HPDE6-E6E7 (cell line): ENCODE measurements around the gene TBCEL.

Experiments used
- DNase-seq: peaks from one replicate; pipeline ENCODE4 v3.0.0; 2011; ENCODE audit warnings: missing footprints; ENCODE audit errors: extremely low spot score

TBCEL gene

DNA sequence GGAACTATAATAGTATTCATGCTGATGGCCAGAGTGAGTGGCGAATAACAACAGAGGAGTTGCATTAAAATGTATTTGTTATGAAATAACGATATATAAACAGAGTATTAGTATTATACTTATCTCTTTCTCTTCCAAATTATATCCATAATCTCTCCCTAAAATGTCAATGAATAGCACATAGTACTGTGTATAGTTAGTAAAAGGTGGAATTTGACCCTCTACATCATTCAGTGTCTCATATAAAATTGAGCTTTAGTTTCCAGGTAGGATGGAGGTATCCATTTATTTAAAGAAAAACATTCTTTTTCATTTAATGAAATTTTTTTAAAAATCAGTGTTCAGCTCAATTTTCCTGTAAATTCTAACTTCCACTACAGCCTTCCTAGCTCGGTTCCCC is 42.7 kb downstream of the TBCEL start:
- no peak for DNase-seq

GRCh38 chr11:121067026-121067425 is 43.1 kb downstream of the TBCEL start:
- DNase-seq, result no peak

DNA sequence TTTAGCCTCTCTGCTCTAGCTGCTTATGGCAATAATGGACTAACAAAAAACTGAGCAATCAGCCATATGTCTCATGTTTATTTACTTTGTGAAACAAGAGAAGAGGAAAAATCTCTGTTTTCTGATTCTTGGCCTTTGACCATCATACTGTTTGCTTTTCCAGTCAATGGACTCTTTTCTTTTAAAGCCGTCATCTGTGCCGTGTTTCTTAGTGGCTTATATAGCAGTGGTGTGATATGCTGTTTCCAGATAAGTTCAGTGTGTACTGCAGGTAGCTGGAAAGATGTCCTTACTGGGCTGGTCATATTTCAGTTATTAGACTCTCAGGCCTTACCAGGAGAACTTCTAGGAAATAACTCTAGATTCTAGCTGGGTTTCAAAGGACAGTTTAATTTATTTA is 43.6 kb downstream of the TBCEL start:
- no peak for DNase-seq

- DNase-seq, result no peak
These were observed 44.2 kb downstream of the TBCEL start for GRCh38 chr11:121067962-121068647.

DNA sequence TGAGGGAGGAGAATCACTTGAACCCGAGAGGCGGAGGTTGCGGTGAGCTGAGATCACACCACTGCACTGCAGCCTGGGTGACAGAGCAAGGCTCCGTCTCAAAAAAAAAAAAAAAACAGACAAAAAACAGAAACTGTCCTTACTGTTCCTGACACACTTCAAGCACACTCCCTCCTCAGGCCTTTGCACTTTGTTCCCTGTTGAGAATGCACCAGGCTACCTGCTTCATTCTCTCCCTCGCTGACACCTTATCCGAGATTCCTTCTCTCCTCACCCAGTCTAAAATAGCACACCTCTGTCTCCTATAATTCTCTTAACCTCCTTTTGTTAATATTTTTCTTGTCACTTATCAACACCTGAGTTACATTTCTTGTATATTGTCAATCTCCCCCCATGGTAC is 44.9 kb downstream of the TBCEL start:
- DNase-seq, result no peak

DNA sequence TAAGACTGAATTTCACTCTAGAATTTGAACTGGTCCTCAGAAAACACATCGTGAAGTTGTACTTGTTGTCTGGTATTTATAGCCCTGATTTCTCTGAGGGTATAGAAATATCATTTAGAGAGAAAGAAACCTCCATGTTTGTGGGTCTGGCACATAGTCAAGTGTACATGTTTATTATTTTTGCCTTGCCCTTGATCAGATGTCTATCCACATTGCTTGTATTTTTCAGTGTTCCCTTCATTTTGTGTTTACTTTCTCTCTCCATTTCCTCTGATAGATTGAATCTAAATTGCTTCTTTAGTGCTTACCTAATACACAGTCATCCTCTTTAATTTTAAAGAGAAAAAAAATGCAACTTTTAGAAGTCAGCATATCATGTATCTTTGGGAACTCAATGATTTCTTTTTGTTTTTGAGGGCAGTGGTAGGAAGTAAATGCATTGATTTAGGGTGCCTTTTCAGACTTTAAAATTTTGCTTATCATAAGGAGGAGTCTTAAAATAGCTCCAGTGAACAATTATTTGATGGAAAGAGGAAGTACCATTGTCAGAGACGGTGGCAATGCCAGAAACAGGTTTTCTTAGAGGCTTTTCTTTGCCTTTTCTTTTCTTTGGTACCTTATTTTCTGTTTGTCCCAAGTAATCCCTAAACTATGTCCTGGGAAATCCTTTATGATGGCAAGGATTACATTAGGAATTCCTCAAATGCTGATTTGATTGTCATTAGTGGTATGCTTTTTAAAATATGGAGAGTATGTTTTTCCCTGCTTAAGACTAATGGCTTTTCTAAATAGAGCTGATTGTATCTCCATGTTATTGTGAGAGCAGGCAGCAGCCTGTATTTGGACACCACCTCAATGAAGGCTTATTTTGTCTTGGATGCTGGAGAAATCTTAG is 47.3 kb downstream of the TBCEL start:
- no peak for DNase-seq

GRCh38 chr11:121071846-121072450 is 48.0 kb downstream of the TBCEL start:
- no peak for DNase-seq

- DNase-seq, result no peak
These were observed 57.4 kb downstream of the TBCEL start for GRCh38 chr11:121081321-121081720.

DNA sequence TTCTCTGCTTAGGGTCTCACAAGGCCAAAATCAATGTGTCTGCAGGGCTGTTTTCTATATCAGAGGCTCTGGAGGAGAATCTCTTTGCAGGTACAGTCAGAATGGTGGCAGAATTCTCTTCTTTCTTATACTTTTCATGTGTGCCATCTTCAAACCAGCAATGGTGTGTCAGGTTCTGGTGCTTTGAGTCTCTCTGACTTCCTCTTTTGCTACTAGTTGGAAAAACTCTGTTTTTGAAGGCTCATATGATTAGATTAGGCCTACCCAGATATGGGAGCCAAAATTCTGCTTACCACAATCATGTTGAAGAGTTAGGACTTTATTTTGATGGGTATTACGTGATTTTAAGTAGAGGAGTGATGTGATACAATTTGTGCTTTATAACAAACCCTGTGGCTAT is 58.3 kb downstream of the TBCEL start:
- no peak for DNase-seq

DNA sequence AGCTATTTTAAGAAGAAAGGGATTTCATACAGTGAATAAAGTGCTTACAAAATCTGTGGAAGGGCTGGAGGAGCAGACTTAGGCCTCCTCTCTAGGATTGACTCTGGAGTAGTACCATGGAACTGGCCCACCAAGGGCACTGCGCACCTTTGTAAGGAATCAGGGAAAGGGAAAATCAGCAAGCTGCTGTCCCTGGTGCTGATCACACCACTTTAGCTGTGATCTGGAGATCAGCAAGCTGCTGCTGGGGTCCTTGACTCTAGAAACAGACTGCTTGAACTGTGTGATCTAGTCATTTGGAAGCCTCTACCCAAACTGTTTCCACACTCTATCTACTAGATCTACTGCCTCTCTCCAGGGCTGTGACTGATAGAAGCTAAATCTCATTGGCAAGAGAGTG is 58.8 kb downstream of the TBCEL start:
- DNase-seq, result no peak

DNA sequence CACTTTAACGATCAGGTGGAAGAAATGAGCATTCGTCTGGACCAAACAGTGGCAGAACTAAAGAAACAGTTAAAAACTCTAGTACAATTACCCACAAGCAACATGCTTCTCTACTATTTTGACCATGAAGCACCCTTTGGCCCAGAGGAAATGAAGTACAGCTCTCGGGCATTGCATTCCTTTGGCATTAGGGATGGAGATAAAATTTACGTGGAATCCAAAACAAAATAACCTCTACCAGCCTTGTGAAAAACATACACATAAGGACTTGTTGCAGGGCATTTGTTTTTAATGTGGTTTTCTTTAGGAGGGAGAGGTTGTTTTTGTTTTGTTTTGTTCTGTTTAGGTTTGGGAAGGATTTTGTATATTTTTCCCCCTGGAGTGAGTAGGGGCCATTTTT is 63.0 kb downstream of the TBCEL start:
- DNase-seq, result no peak

DNA sequence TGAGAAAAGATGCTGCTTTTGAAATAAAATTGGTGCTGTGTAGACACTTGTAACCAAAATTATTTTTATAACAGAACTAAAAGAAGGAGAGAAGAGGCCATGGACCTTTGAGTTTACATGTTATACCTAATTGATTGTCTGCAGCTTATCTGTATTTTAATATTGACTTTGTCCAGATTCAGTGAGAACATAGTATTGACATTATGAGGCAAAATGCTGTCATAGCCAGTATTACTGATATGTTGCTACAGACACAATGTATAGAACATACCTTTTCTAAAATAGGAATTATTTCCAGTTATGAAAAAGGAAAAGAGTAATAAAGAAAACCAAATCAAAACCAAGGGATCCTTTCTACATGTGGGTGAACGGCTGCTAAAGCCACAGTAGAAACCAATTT is 65.7 kb downstream of the TBCEL start:
- DNase-seq, result no peak

DNA sequence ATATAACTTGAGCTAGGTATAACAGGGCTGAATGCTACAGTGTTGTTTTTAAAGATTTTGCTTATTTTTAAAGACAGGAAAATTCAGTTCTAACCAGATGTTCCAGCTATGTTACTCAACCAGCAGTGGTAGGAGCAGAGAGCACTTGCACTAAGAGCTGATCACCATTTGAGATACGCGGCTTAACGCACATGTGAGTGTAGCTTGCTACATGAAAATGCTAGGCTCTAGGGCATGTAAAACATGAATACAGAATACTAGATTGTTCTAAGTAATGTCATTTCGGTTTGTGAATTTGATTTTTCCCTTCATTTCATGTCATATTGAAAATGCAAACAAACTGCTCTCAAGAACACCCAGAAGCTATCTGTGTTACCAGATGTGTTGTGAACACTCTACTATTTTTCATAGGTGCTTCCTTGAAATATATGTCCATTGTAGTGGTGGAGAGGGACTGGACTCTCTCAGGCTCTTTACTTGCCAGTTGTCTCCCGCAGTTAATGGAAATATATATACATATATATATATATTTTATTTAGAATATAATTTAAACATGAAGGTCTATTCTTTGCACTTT is 66.3 kb downstream of the TBCEL start:
- no peak for DNase-seq

GRCh38 chr11:121091492-121092152 is 67.7 kb downstream of the TBCEL start:
- no peak for DNase-seq

- DNase-seq, result no peak
These were observed 71.7 kb downstream of the TBCEL start for GRCh38 chr11:121095561-121095960.

- no peak for DNase-seq
These were observed 75.5 kb downstream of the TBCEL start for GRCh38 chr11:121099364-121099763.

GRCh38 chr11:121099885-121100284 is 76.0 kb downstream of the TBCEL start:
- DNase-seq, result no peak

GRCh38 chr11:121100943-121101342 is 77.0 kb downstream of the TBCEL start, which contains the start of gene TECTA:
TECTA (plus strand) TSS chr11:121101243; CDS start chr11:121102666, 1,423 bp downstream.
- DNase-seq, result no peak

DNA sequence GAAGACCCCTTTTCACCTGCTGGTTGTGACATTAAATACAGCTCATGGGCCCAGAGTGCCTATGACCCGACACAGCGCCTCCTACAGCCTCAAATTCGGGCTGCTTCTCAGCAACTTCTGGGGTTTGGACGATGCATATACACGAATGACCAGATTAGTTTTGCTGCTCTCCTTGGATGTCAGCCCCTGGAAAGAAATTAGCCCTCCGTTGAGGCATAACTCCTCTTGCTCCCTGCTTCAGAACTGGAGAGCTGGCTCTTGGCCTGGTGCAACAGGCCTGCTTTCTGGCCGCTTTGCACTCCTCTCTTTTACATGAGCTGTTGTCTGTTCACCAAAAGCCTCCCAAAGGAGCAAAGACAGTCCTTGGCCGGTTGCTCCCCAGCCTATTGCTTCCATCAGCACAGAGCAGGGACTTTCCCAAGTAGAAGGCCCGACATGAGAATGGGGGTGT is 80.4 kb downstream of the TBCEL start:
- DNase-seq, result no peak

GRCh38 chr11:121105063-121105480 is 81.2 kb downstream of the TBCEL start:
- no peak for DNase-seq

- DNase-seq, result no peak
These were observed 81.7 kb downstream of the TBCEL start for GRCh38 chr11:121105481-121106195.
